GM06990 (cell line): ENCODE measurements around the gene SLC13A5.
"Not testable (repeated sequence)": the region's sequence is repeated elsewhere in the genome, so short reads cannot be mapped to it uniquely, and the experiment has no call there.

ENCODE experiments used
- DNase-seq: peaks from one replicate; pipeline ENCODE4 v3.0.0-alpha.2; 2011; ENCODE audit not compliant: insufficient read length; ENCODE audit errors: extremely low read depth
- H3K27me3 ChIP-seq: replicated peaks from 2 replicates; pipeline ENCODE4 v1.6.0; 2011; ENCODE audit warnings: low read length; ENCODE audit not compliant: control insufficient read depth, insufficient read depth
- H3K36me3 ChIP-seq: 2 replicates; pipeline ENCODE4 v1.5.1; 2011; ENCODE audit warnings: low read length; ENCODE audit not compliant: control insufficient read depth, insufficient read depth
- H3K4me3 ChIP-seq: replicated peaks from 2 replicates; pipeline ENCODE4 v1.5.1; 2011; ENCODE audit warnings: low read depth, mild to moderate bottlenecking, control low read depth, low read length
- CTCF ChIP-seq: IDR thresholded peaks from 2 replicates; pipeline ENCODE4 v1.5.1; 2011; ENCODE audit warnings: low read length, control low read depth, mild to moderate bottlenecking, inconsistent platforms; ENCODE audit not compliant: insufficient read depth, poor library complexity, severe bottlenecking

Gene SLC13A5

GRCh38 chr17:6696906-6697305 is 16.3 kb downstream of the SLC13A5 start:
- Histone ChIP-seq H3K4me3 (no peak overlapping the region), H3K27me3 (peaks cover 2% of the 10 kb centered on the region), H3K36me3 (no peaks in the 10 kb centered on the region)
- DNase-seq, result no peak
- no peak for TF ChIP-seq CTCF

- no peak overlapping the region for H3K4me3 ChIP-seq
- H3K36me3 ChIP-seq, result no peaks in the 10 kb centered on the region
- peaks cover 2% of the 10 kb centered on the region for H3K27me3 ChIP-seq
- TF ChIP-seq CTCF, result no peak
- DNase-seq, result no peak
These were observed 17.6 kb downstream of the SLC13A5 start for GRCh38 chr17:6695565-6695964.

GRCh38 chr17:6695051-6695450 is 18.1 kb downstream of the SLC13A5 start:
- no peak for TF ChIP-seq CTCF
- DNase-seq, result no peak
- H3K36me3 ChIP-seq, result no peaks in the 10 kb centered on the region
- no peak overlapping the region for H3K4me3 ChIP-seq
- H3K27me3 ChIP-seq, result peaks cover 2% of the 10 kb centered on the region

GRCh38 chr17:6691958-6692357 is 21.2 kb downstream of the SLC13A5 start:
- H3K4me3 ChIP-seq, H3K27me3 ChIP-seq, DNase-seq, H3K36me3 ChIP-seq: not testable (repeated sequence)

- Histone ChIP-seq H3K27me3 (peaks cover 2% of the 10 kb centered on the region), H3K4me3 (no peak overlapping the region), H3K36me3 (no peaks in the 10 kb centered on the region)
- TF ChIP-seq CTCF, result no peak
- DNase-seq, result no peak
These were observed 21.6 kb downstream of the SLC13A5 start for GRCh38 chr17:6691546-6691945.

- Histone ChIP-seq H3K27me3 (peaks cover 2% of the 10 kb centered on the region; the same call in 1 of the 2 replicates), H3K4me3 (no peak overlapping the region), H3K36me3 (no peaks in the 10 kb centered on the region)
- TF ChIP-seq CTCF, result no peak
- DNase-seq, result no peak
These were observed 22.5 kb downstream of the SLC13A5 start for GRCh38 chr17:6690641-6691040.
